OCI-LY1 (cell line): ENCODE data around the gene ATXN1.

Experiments
- CTCF ChIP-seq: fragments of 200-600 bp; sonication (generic), shearing (Covaris generic); IDR thresholded peaks from 2 replicates; pipeline ENCODE4 v1.5.1; 2017; ENCODE audit warnings: mild to moderate bottlenecking, antibody characterized with exemption, low read length, moderate library complexity, mixed read lengths
- EZH2 ChIP-seq: fragments of 200-600 bp; sonication (generic), shearing (Covaris generic); IDR thresholded peaks from 2 replicates; pipeline ENCODE4 v1.8.0; 2017; ENCODE audit warnings: borderline replicate concordance, mixed run types, mild to moderate bottlenecking, antibody characterized with exemption, low read length, moderate library complexity, mixed read lengths

- TF ChIP-seq EZH2 (no peak), CTCF (no peak)
These were observed 507.7 kb downstream of the ATXN1 start for GRCh38 chr6:16253399-16254144.
